Stimulated activated naive CD8-positive, alpha-beta T cell treated with anti-CD3 and anti-CD28 coated beads, Interleukin-15, Interleukin-2, amounts not matched to agents 100 ng/mL and 50 ng/mL, for 24 hours (primary cell): Measurements from ENCODE around the gene SETD1B.

Source experiments
- H3K27ac Mint-ChIP-seq: one replicate; pipeline ENCODE4 v1.8.0; 2021; ENCODE audit warnings: mild to moderate bottlenecking, mixed read lengths
- H3K27me3 Mint-ChIP-seq: one replicate; pipeline ENCODE4 v1.8.0; 2021; ENCODE audit warnings: mixed read lengths
- H3K36me3 Mint-ChIP-seq: one replicate; pipeline ENCODE4 v1.8.0; 2021; ENCODE audit warnings: low read depth, mixed read lengths
- H3K4me1 Mint-ChIP-seq: one replicate; pipeline ENCODE4 v1.8.0; 2021; ENCODE audit warnings: low read depth, mixed read lengths
- H3K4me3 Mint-ChIP-seq: one replicate; pipeline ENCODE4 v1.8.0; 2021; ENCODE audit warnings: mild to moderate bottlenecking, mixed read lengths
- H3K9me3 Mint-ChIP-seq: one replicate; pipeline ENCODE4 v1.8.0; 2021; ENCODE audit warnings: mixed read lengths

SETD1B gene

DNA sequence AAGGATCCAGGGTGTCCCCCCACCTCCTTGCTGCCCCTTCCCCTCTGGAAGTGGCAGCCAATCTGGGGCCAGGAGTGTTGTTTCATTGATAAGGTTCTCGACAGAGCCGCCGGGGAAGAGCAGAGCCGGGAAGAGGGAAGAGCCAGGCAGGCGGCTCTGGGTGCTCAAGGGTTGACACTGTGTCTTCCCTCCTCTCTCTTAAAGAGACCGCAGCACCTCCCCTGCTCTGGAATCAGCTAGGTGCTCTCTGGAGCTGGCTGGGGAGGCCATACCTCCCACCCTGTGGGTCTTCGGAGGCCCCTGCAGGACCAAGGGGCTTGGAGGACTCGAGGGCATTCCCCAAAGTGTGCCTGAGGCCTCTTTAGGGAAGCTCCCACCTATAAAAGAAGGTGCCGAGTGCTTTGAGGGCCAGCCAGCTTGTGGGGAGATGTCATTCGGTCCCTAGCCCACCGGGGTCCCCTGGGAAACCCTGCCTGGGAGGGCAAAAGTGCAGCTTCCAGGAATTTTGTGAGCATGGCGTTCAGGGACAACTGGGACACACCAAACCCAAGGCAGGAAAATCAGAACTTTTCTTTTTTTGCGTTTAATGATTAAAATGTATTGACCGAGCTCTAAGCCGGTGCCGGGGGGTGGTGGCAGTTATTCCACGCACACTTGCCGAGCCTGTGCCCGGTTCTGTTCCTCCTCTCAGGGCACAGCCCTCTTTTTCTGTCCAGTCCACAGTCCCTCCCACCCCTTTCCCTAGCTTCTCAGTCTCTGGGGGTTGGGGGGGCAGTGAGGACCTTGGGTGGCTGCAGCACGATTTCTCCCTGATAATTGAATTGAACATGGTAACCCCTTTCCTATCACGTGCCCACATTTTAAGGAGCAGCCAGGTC lies 3.0 kb downstream of the SETD1B start:
- peak overlapping the region; percentile 90 for H3K4me3 Mint-ChIP-seq
- H3K4me1 Mint-ChIP-seq, result peaks cover 37% of the 10 kb centered on the region
- H3K9me3 Mint-ChIP-seq, result no peaks in the 10 kb centered on the region
- H3K36me3 Mint-ChIP-seq, result peaks cover 28% of the 10 kb centered on the region
- H3K27ac Mint-ChIP-seq, result peak overlapping the region; percentile 90
- no peaks in the 10 kb centered on the region for H3K27me3 Mint-ChIP-seq

DNA sequence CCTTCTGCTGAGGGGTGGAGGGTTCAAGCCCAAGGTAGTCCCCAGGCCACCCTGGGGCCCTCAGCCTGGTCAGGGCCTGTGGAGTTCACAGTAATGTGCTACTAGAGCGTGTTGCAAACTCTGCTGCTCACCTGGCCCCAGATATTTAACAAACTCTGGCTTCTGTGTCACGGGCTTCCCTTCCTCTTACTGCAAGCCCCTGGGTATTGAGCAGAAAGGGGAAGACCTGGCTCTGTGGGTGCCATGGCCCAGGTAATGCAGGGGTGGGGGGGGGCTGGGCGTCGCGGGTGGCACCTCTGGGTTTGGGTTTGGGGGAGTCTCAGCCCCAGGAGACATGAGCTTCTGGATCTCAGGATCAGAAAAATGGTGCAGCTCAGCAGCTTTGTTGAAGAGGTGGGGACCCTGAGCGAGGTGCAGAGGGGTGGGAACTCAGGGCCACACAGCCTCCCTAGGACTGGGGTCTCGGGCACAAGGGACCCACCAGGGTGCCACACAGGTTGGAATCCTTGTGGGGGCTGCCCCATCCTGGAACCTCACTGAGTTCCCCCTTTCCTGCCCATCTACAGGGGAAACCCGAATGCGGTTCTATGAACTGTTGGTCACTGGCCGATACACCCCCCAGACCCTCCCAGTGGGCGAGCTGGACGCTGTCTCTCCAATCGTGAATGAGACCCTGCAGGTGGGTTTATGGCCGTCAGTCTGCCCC lies 4.0 kb downstream of the SETD1B start:
- Mint-ChIP-seq H3K27me3 (no peaks in the 10 kb centered on the region), H3K9me3 (no peaks in the 10 kb centered on the region), H3K4me3 (peak overlapping the region; percentile 90), H3K4me1 (peaks cover 39% of the 10 kb centered on the region), H3K27ac (no peak overlapping the region), H3K36me3 (peaks cover 28% of the 10 kb centered on the region)

DNA sequence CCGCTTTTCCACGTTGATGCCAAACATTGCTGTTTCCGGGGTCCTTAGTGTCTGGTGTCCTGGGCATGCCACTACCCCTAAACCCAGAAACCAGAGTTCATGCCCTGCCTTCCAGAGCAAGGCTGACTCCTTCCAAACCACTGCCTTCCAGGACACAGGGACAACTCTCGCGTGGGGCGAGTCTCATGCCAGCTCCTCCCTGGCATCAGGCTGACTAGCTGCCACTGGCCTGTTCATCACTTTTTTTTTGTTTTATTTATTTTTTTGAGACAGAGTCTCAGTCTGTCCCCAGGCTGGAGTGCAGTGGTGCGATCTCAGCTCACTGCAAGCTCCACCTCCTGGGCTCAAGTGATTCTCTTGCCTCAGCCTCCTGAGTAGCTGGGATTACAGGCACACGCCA lies 4.8 kb downstream of the SETD1B start:
- Mint-ChIP-seq H3K36me3 (peaks cover 35% of the 10 kb centered on the region), H3K9me3 (no peaks in the 10 kb centered on the region), H3K27me3 (no peaks in the 10 kb centered on the region), H3K4me3 (no peak overlapping the region), H3K27ac (no peak overlapping the region), H3K4me1 (peaks cover 44% of the 10 kb centered on the region)

DNA sequence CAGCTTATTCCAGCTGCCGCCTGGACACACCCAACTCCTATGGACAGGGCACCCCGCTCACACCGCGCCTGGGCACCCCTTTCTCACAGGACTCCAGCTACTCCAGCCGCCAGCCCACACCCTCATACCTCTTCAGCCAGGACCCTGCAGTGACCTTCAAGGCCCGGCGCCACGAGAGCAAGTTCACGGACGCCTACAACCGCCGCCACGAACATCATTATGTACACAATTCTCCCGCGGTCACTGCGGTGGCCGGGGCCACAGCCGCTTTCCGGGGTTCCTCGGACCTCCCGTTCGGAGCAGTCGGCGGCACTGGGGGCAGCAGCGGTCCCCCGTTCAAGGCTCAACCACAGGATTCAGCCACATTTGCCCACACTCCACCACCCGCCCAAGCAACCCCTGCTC lies 5.9 kb downstream of the SETD1B start:
- H3K27me3 Mint-ChIP-seq, result no peaks in the 10 kb centered on the region
- no peak overlapping the region for H3K27ac Mint-ChIP-seq
- H3K9me3 Mint-ChIP-seq, result no peaks in the 10 kb centered on the region
- peaks cover 47% of the 10 kb centered on the region for H3K4me1 Mint-ChIP-seq
- H3K36me3 Mint-ChIP-seq, result peaks cover 37% of the 10 kb centered on the region
- no peak overlapping the region for H3K4me3 Mint-ChIP-seq

- Mint-ChIP-seq H3K4me3 (peak overlapping the region; percentile 84), H3K27me3 (no peaks in the 10 kb centered on the region), H3K36me3 (peaks cover 39% of the 10 kb centered on the region), H3K4me1 (peaks cover 47% of the 10 kb centered on the region), H3K27ac (no peak overlapping the region), H3K9me3 (no peaks in the 10 kb centered on the region)
Observed at GRCh38 chr12:121810234-121810817, 6.5 kb downstream of the SETD1B start.

GRCh38 chr12:121810833-121811433 lies 7.1 kb downstream of the SETD1B start:
- Mint-ChIP-seq H3K27ac (peak overlapping the region; percentile 81), H3K27me3 (no peaks in the 10 kb centered on the region), H3K4me3 (peak overlapping the region; percentile 84), H3K4me1 (peaks cover 44% of the 10 kb centered on the region), H3K9me3 (no peaks in the 10 kb centered on the region), H3K36me3 (peaks cover 38% of the 10 kb centered on the region)

DNA sequence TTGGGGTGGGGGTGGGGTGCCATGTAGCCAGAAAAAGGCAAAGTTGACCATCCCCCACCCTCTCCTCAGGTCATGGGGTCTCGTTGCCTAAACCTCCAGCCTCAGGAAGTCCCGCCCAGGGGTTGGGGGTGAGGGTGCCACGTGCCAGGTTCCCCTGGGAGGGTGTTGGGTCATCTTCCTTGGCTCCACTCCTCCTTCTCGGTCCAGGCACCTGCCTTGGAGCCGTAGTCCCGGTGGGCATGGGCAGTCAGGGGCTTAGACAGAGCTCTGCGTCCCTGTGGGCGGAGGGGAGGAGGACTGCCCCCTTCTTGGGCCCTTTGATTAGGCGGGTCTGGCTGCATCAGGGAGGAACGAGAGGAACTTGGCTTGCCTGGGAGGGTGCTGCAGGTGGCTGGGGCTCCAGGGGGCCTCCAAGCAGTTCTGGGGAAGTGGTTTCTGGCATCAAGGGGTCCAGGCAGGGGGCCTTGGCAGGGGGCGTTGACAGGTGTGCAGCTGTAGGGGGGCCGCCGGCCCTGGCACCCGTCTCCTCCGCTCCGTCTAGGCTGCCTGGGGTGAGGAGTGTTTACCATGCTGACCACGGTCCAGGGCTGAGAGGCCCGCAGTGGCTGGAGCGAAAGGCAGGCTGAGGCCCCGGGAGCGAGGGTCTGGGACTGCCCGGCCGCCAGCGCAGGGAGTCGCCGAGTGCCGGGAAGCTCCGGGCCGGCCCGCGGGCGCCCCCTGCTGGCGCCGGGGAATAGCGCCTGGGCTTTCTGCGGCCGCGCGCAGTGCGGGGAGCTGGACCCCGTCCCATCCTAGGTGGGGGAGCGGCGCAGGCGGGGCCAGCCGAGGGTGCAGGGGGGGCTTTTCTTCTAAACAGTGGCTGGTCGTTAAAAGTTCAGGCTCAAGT lies 7.9 kb downstream of the SETD1B start:
- Mint-ChIP-seq H3K4me1 (peaks cover 36% of the 10 kb centered on the region), H3K36me3 (peaks cover 38% of the 10 kb centered on the region), H3K27ac (peak overlapping the region; percentile 81), H3K27me3 (no peaks in the 10 kb centered on the region), H3K4me3 (peak overlapping the region; percentile 84), H3K9me3 (no peaks in the 10 kb centered on the region)

- Mint-ChIP-seq H3K4me1 (peaks cover 29% of the 10 kb centered on the region), H3K4me3 (peak overlapping the region; percentile 84), H3K27ac (peak overlapping the region; percentile 26), H3K9me3 (no peaks in the 10 kb centered on the region), H3K36me3 (peaks cover 40% of the 10 kb centered on the region), H3K27me3 (no peaks in the 10 kb centered on the region)
Observed at GRCh38 chr12:121812320-121812871, 8.6 kb downstream of the SETD1B start.

GRCh38 chr12:121812921-121813896 lies 9.4 kb downstream of the SETD1B start:
- no peaks in the 10 kb centered on the region for H3K27me3 Mint-ChIP-seq
- H3K27ac Mint-ChIP-seq, result peak overlapping the region; percentile 36
- peak overlapping the region; percentile 84 for H3K4me3 Mint-ChIP-seq
- H3K36me3 Mint-ChIP-seq, result peaks cover 46% of the 10 kb centered on the region
- no peaks in the 10 kb centered on the region for H3K9me3 Mint-ChIP-seq
- peaks cover 27% of the 10 kb centered on the region for H3K4me1 Mint-ChIP-seq

GRCh38 chr12:121813951-121814350 lies 10.1 kb downstream of the SETD1B start:
- Mint-ChIP-seq H3K4me3 (no peak overlapping the region), H3K9me3 (no peaks in the 10 kb centered on the region), H3K4me1 (peaks cover 23% of the 10 kb centered on the region), H3K36me3 (peaks cover 41% of the 10 kb centered on the region), H3K27ac (no peak overlapping the region), H3K27me3 (no peaks in the 10 kb centered on the region)

DNA sequence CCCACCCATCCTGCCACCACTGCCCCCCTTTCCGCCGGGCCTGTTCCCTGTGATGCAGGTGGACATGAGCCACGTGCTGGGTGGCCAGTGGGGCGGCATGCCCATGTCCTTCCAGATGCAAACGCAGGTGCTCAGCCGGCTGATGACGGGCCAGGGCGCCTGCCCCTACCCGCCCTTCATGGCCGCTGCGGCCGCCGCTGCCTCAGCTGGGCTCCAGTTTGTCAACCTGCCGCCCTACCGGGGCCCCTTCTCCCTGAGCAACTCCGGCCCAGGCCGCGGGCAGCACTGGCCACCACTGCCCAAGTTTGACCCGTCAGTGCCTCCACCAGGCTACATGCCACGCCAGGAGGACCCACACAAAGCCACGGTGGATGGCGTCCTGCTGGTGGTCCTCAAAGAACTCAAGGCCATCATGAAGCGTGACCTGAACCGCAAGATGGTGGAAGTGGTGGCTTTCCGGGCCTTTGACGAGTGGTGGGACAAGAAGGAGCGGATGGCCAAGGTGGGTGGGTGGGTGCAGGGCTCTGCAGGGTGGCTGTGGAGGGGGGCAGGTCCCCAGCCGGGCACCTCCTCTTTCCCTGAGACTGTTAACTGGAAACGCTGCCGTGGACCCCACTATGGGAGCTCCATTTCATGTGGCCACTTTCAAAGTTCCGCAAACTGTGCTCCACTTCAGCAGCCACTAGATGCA lies 10.8 kb downstream of the SETD1B start:
- H3K27ac Mint-ChIP-seq, result no peak overlapping the region
- no peaks in the 10 kb centered on the region for H3K27me3 Mint-ChIP-seq
- H3K4me3 Mint-ChIP-seq, result no peak overlapping the region
- no peaks in the 10 kb centered on the region for H3K9me3 Mint-ChIP-seq
- peaks cover 23% of the 10 kb centered on the region for H3K4me1 Mint-ChIP-seq
- H3K36me3 Mint-ChIP-seq, result peaks cover 42% of the 10 kb centered on the region

GRCh38 chr12:121815263-121815662 lies 11.5 kb downstream of the SETD1B start:
- Mint-ChIP-seq H3K4me1 (peaks cover 23% of the 10 kb centered on the region), H3K27ac (no peak overlapping the region)

More at GRCh38 chr12:121815263-121815662, 11.5 kb downstream of the SETD1B start:
- Mint-ChIP-seq H3K4me3 (no peak overlapping the region), H3K27me3 (no peaks in the 10 kb centered on the region), H3K36me3 (peaks cover 40% of the 10 kb centered on the region), H3K9me3 (no peaks in the 10 kb centered on the region)
